ENCODE measurements around the gene ETFRF1.

Gene ETFRF1

GRCh38 chr12:25207411-25207810, 12.4 kb downstream of the ETFRF1 start:
- H3K4me3 ChIP-seq (replicated peaks in 1 of 2; ENCODE audit: low read depth in 2 of 2, low read length in 2 of 2), result no peak overlapping the region
- DNase-seq (ENCODE audit: low read depth in 2 of 2), result no peak
- TF ChIP-seq CTCF (IDR thresholded peaks at IDR 0.05; ENCODE audit: low read depth, low read length), result no peak

GRCh38 chr12:25207846-25208245, 12.8 kb downstream of the ETFRF1 start:
- no peak for TF ChIP-seq CTCF (IDR thresholded peaks at IDR 0.05; ENCODE audit: low read depth, low read length)
- H3K4me3 ChIP-seq (replicated peaks in 1 of 2; ENCODE audit: low read depth in 2 of 2, low read length in 2 of 2), result no peak overlapping the region
- DNase-seq (ENCODE audit: low read depth in 2 of 2), result no peak

- DNase-seq (ENCODE audit: low read depth in 2 of 2), result no peak
- no peak for TF ChIP-seq CTCF (IDR thresholded peaks at IDR 0.05; ENCODE audit: low read depth, low read length)
- H3K4me3 ChIP-seq (replicated peaks in 1 of 2; ENCODE audit: low read depth in 2 of 2, low read length in 2 of 2), result no peak overlapping the region
Measured at GRCh38 chr12:25208554-25208953, 13.5 kb downstream of the ETFRF1 start.

- TF ChIP-seq CTCF (IDR thresholded peaks at IDR 0.05; ENCODE audit: low read depth, low read length), result no peak
- DNase-seq (ENCODE audit: low read depth in 2 of 2), result no peak
- H3K4me3 ChIP-seq (replicated peaks in 1 of 2; ENCODE audit: low read depth in 2 of 2, low read length in 2 of 2), result no peak overlapping the region
Measured at GRCh38 chr12:25213338-25213737, 18.3 kb downstream of the ETFRF1 start.

GRCh38 chr12:25236190-25236589, 41.2 kb downstream of the ETFRF1 start:
- TF ChIP-seq CTCF (IDR thresholded peaks at IDR 0.05; ENCODE audit: low read depth, low read length), result no peak
- DNase-seq (ENCODE audit: low read depth in 2 of 2), result peak; percentile 31 to 59

GRCh38 chr12:25236626-25237025, 41.6 kb downstream of the ETFRF1 start:
- DNase-seq (ENCODE audit: low read depth in 2 of 2), result no peak
- no peak for TF ChIP-seq CTCF (IDR thresholded peaks at IDR 0.05; ENCODE audit: low read depth, low read length)
- H3K4me3 ChIP-seq (replicated peaks in 1 of 2; ENCODE audit: low read depth in 2 of 2, low read length in 2 of 2), result no peak overlapping the region

More at GRCh38 chr12:25236190-25236589, 41.2 kb downstream of the ETFRF1 start:
- H3K4me3 ChIP-seq (replicated peaks in 1 of 2; ENCODE audit: low read depth in 2 of 2, low read length in 2 of 2), result no peak overlapping the region

Data from cardiac fibroblast (primary cell).